Muscle of back (tissue), 11 donors: ENCODE results near the gene GALNT6. TPM values are rescaled to one million over a fixed set of nuclear protein-coding genes. Genes with fewer than 3 reads are reported as not detected.
A peak's percentile ranks its signal among the peaks of the same experiment; 100 is the strongest.
"Not testable (repeated sequence)": the region's sequence is repeated elsewhere in the genome, so short reads cannot be mapped to it uniquely, and the experiment has no call there.

Experiments
- DNase-seq, 3 donors: peaks; one replicate each; pipeline versions ENCODE4 v3.0.0 to v3.0.0-alpha.2; 2013
- polyA plus RNA-seq, 10 donors: library from polyadenylated mRNA; unstranded; fragments of 120-200 nt; gene quantifications; one replicate each; pipeline ENCODE4 v1.2.1, GENCODE V29; 2013; ENCODE audit not compliant: insufficient read length in 10 of 10

The GALNT6 gene
- polyA plus RNA-seq, 10 donors, result 0.28 to 1.2 (median 0.61) TPM

GRCh38 chr12:51357374-51358047, 33.7 kb downstream of the GALNT6 start:
- no peak for DNase-seq

DNA sequence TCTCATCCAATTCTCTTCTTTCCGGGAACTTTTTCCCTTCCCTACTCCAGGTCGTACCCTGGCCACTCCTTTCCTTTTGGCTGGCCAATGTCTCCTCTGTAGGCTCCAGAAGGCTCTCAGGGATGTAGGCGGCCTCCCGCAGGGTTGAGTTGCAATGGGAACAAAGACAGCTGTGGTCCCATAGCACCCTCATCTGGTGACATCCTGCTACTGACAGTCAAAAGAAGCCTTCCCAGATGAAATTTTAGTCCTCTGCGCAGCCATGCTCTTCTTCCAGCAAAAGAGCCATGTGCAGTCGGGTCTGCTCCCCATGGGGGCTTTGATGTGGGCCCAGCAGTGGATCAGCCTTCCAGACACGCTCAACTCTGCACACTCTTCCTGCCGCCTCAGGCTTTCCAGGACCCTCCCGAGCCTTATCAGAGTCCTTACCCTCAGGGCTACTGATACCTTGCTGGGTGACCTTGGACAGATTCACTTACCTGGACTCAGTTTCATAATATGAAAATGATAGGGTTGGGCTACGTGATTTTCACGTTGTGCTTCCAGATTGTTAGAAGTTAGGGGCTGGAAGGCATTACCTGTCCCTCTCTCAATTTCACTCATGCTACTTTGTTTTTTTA, 39.2 kb downstream of the GALNT6 start:
- peak in 2 of 3 donors; percentile 16 to 42 for DNase-seq

GRCh38 chr12:51349026-51349425, 42.2 kb downstream of the GALNT6 start:
- no peak for DNase-seq

- no peak for DNase-seq
Measured at GRCh38 chr12:51348116-51348515, 43.1 kb downstream of the GALNT6 start.

GRCh38 chr12:51346581-51346980, 44.6 kb downstream of the GALNT6 start, which contains the start of gene CELA1:
Gene CELA1 (minus strand): TSS chr12:51346679. CDS start chr12:51346638, 41 bp downstream.
- DNase-seq, result no peak

DNA sequence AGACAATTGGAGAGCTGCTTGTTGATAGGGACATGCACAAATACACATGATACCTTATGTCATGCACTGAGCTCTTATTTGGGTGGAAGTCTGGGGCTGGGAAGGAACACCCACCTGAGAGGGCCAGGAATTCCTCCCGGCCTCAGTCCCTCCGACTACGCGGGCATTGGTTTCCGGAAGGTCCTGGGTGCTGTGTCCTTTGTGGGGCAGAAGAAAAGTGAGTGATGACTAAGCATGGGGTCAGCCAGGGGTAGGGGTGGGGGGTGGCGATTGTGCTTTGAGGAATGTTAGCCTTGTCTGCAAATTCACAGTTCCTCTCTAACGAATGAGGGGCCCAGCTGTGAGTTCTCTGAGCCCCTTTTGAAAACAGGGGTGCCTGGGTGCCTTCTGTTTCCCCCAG, 45.5 kb downstream of the GALNT6 start:
- DNase-seq, result no peak

DNA sequence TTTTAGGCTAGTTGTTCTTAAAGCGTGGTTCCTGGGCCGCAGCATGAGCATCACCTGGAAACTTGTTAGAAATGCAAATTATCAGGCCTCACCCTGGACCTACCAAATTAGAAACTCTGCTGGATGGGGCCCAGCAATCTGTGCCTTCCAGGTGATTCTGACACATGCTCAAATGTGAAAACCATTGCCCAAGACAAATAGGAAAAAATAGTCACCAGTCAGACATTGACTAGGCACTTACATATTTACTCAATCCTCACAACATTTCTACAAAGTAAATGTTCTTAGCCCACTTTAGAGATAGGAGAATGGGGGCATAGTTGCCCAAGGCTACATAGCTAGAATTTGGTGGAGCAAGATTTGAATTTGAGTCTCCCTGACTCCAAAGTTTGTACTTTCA, 48.0 kb downstream of the GALNT6 start:
- DNase-seq, result no peak

DNA sequence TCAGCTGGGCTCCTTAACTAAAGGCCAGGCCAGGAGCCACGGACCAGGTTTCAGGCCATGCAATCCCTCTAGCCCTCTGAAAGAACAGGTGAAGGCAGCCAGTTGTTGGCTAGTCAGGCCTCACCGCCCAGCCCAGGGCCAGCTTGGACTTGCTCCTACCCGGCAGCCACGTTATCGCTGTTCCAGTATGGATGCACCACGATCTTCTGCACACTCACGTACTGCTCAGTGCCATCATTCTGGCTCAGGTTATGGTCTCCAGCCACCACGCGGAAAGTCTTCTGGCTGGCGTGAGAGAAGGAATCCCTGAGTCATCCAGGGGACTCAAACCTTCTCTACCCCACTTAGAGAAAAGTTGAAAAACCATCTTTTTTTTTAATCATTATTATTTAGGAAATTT, 48.8 kb downstream of the GALNT6 start:
- no peak for DNase-seq

- peak; percentile 53 to 87 (median 73) for DNase-seq
Measured at GRCh38 chr12:51341251-51342007, 49.8 kb downstream of the GALNT6 start.

GRCh38 chr12:51339750-51340149, 51.5 kb downstream of the GALNT6 start:
- no peak for DNase-seq

DNA sequence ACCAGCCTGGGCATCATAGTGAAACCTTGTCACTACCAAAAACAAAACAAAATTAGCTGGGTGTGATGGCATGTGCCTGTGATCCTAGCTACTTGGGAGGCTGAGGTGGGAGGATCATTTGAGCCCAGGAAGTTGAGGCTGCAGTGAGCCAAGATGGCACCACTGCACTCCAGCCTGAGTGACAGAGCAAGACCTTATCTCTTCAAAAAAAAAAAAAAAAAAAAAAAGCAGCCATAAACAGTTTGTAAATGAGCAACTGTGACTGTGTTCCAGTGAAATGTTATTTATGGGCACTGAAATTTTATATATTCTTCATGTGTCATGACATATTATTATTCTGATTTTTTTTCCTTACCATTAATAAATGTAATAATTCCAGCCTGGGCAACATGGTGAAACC, 53.9 kb downstream of the GALNT6 start:
- not testable (repeated sequence) for DNase-seq

GRCh38 chr12:51335931-51336330, 55.3 kb downstream of the GALNT6 start:
- no peak for DNase-seq

DNA sequence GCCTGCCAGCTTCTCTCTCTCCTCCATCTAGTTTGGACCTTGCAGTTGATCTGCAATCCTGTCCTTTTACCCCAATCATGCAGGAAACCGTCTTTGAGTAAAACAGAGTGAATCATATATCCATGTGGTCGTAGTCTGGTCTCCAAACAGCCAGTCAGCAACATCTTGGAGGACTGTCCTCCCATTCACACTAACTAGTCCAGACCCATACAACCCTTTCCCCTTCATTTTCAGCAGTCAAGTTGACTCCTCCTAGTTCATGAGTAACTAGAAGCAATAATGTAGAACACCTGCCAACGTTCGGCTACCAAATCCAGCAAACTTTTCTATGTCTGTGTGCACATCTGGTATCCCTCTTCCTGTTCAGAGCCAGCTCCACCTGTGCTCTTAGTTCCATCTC, 56.4 kb downstream of the GALNT6 start:
- DNase-seq, result no peak

DNA sequence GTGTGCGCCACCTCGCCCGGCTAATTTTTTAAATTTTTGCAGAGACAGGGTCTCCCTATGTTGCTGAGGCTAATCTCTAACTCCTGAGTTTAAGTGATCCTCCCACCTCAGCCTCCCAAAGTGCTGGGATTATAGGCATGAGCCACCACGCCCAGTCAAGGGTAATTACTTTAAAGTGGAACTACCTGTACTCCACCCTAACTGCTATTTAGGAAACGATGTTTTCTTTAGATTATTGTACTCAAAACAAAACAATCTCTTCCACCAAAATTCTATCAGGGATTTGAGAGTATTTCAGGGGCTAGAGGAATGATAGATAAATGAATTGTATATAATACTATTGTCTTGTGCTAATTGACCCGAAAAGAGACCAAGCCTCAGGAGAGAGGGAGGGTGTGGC, 57.7 kb downstream of the GALNT6 start:
- DNase-seq, result no peak

GRCh38 chr12:51330186-51330585, 61.0 kb downstream of the GALNT6 start:
- DNase-seq, result no peak

DNA sequence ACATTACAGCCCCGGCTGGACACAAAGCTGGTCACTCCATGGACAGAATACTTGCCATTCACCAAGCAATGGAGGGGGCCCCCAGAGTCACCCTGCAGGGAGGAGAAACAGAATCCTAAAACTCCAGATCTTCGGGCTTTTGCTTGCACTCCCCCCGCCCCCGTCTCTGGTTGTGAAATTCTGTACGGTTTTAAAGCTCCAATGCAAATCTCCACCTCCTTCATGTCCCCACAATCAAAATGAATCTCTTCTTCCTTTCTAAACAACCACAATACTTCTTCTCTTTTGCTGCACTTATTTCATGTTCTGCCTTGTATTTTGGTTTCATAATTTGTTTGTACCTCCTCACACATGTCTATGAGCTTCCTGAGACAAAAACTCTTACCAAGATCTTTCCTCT, 61.5 kb downstream of the GALNT6 start:
- DNase-seq, result no peak

DNA sequence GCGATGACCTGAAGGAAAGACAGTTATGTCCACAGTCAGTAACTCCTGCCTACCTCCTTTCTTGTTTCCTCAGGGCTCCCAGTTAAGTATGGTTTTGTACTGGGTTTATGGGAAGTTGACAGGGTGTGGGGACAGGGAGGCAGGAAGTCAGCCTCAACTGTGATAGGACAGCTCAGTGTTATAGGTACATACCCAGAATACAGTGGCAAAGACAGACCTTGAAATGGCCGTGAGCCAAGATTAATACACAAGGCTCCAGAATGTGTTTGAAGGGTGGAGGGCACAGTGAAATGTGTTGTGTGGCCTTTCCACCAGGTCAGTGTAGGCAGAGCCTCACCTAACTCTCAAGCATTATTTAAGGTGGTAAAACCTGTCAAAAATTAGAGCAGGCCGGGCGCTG, 62.6 kb downstream of the GALNT6 start:
- DNase-seq, result no peak

DNA sequence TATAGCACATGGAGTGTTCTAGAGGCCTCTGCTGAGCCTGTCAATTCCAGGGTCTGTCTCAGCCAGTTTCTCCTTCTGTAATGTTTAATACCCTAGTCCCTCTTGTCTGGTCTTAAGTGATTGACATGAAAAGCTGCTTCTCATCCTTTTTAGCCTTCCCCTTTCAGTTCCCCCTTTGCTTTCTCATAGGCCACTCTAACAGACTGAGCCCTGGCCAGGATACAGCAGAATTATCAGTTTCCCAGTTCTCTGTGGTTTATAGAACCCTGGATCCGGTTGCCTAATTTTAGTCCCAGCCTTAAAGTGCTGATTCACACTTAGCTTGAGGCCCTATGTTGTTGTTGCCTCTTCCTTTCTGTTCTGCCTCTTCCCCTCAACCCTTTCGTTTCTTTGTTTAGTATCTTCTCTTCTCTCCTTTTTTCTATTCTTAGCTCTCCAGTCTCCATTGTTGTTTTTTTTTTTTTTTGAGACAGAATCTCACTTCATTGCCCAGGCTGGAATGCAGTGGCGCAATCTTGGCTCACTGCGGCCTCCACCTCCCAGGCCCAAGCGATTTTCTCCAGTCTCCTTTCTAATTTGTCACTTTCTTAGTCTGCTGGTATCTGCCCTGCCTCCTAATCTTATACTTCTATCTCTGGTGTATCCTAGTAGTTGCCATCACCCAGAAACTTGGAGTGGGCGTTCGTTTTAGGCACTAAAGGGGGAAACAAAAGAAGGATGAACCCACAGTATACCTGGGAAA, 64.3 kb downstream of the GALNT6 start:
- peak; percentile 27 to 47 (median 38) for DNase-seq

DNA sequence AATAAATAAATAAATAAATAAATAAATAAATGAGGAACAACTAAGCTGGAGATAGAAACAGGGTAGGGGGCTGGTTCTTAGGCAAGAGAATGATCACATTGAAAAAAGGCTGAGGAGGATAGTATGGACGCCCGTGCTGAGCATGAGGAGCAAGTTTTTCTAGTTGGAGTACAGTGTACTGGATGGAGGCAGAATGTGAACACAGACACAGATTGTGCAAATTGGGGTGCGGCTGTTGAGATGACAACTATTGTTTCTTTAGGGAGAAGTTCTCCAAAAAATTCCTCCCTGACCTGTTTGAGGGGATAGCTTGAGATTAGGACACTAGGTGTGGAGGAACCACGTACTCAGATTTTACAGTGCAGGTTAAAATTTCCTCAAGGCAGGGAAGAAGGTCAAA, 66.3 kb downstream of the GALNT6 start:
- DNase-seq, result no peak

- peak in 2 of 3 donors; percentile 22 to 35 for DNase-seq
Measured at GRCh38 chr12:51323966-51324895, 67.0 kb downstream of the GALNT6 start, which contains the start of gene BIN2. Gene BIN2 (minus strand): TSS chr12:51324174. CDS start chr12:51324102, 72 bp downstream.
